Stimulated activated naive CD8-positive, alpha-beta T cell treated with anti-CD3 and anti-CD28 coated beads, Interleukin-15, amount 100 ng/mL, for 72 hours (primary cell): ENCODE results near the gene SEMA6B.
"Not testable (repeated sequence)": the region's sequence is repeated elsewhere in the genome, so short reads cannot be mapped to it uniquely, and the experiment has no call there.

Experiments
- ATAC-seq: fragments of 150-1000 bp; cut with Tn5 transposase; 2 replicates; pipeline ENCODE4 v1.10.0; 2021; ENCODE audit warnings: mild to moderate bottlenecking, moderate library complexity
- DNase-seq, 2 donors: peaks; one replicate each; pipeline ENCODE4 v3.0.0; 2021 to 2022
- H3K27ac Mint-ChIP-seq, 2 donors: one replicate each; pipeline ENCODE4 v1.8.0; 2022; ENCODE audit warnings: mild to moderate bottlenecking in 2 of 2, mixed read lengths in 2 of 2, moderate library complexity in 2 of 2
- H3K27me3 Mint-ChIP-seq: one replicate; pipeline ENCODE4 v1.8.0; 2022; ENCODE audit warnings: mixed read lengths
- H3K4me1 Mint-ChIP-seq: one replicate; pipeline ENCODE4 v1.8.0; 2022; ENCODE audit warnings: mild to moderate bottlenecking, mixed read lengths
- H3K4me3 Mint-ChIP-seq, 2 donors: one replicate each; pipeline ENCODE4 v1.8.0; 2022; ENCODE audit warnings: mild to moderate bottlenecking in 2 of 2, mixed read lengths in 2 of 2, moderate library complexity in 1 of 2
- H3K9me3 Mint-ChIP-seq, 2 donors: one replicate each; pipeline ENCODE4 v1.8.0; 2022; ENCODE audit warnings: mixed read lengths in 2 of 2

The SEMA6B gene

GRCh38 chr19:4547303-4548237 lies 11.9 kb downstream of the SEMA6B start:
- no peak overlapping the region for H3K4me3 Mint-ChIP-seq
- no peak for DNase-seq
- H3K4me1 Mint-ChIP-seq, result no peaks in the 10 kb centered on the region
- no peak for ATAC-seq
- no peaks in the 10 kb centered on the region for H3K27me3 Mint-ChIP-seq
- H3K9me3 Mint-ChIP-seq, result no peaks in the 10 kb centered on the region
- no peak overlapping the region for H3K27ac Mint-ChIP-seq

- Mint-ChIP-seq H3K4me3 (no peak overlapping the region), H3K27ac (no peak overlapping the region), H3K27me3 (peaks cover 10% of the 10 kb centered on the region), H3K4me1 (peaks cover 18% of the 10 kb centered on the region), H3K9me3 (no peaks in the 10 kb centered on the region)
- DNase-seq, result no peak
- ATAC-seq, result peak; percentile 60
These were observed 15.4 kb downstream of the SEMA6B start for GRCh38 chr19:4543842-4544647.

GRCh38 chr19:4542896-4543841 lies 16.3 kb downstream of the SEMA6B start:
- H3K27me3 Mint-ChIP-seq, result peaks cover 15% of the 10 kb centered on the region
- H3K27ac Mint-ChIP-seq, result no peak overlapping the region
- ATAC-seq (peak; percentile 59), DNase-seq (no peak)
- H3K4me1 Mint-ChIP-seq, result peaks cover 22% of the 10 kb centered on the region
- no peaks in the 10 kb centered on the region for H3K9me3 Mint-ChIP-seq
- H3K4me3 Mint-ChIP-seq, result no peak overlapping the region

- H3K4me1 Mint-ChIP-seq, result peaks cover 22% of the 10 kb centered on the region
- not testable (repeated sequence) for H3K27ac Mint-ChIP-seq, H3K9me3 Mint-ChIP-seq, H3K4me3 Mint-ChIP-seq, ATAC-seq, DNase-seq
- peaks cover 15% of the 10 kb centered on the region for H3K27me3 Mint-ChIP-seq
These were observed 17.7 kb downstream of the SEMA6B start for GRCh38 chr19:4541806-4542145.

- Mint-ChIP-seq H3K27ac (no peak overlapping the region), H3K4me1 (peaks cover 22% of the 10 kb centered on the region), H3K9me3 (no peaks in the 10 kb centered on the region), H3K27me3 (peaks cover 15% of the 10 kb centered on the region), H3K4me3 (no peak overlapping the region)
- DNase-seq (no peak), ATAC-seq (no peak)
These were observed 18.2 kb downstream of the SEMA6B start for GRCh38 chr19:4541114-4541805.

GRCh38 chr19:4539693-4540581 lies 19.5 kb downstream of the SEMA6B start, which contains the start of gene LRG1:
Gene LRG1, minus strand, starts transcription at chr19:4540036. Its CDS starts 23 bp downstream, at chr19:4540013.
- peaks cover 26% of the 10 kb centered on the region for H3K27me3 Mint-ChIP-seq
- DNase-seq (peak in 1 of 2 donors; percentile 35), ATAC-seq (peak; percentile 61)
- H3K4me3 Mint-ChIP-seq, result peak within 1 kb of the TSS; percentile 71 to 73
- peaks cover 33% of the 10 kb centered on the region for H3K4me1 Mint-ChIP-seq
- H3K27ac Mint-ChIP-seq, result peak within 1 kb of the TSS in 1 of 2 donors; percentile 34
- no peaks in the 10 kb centered on the region for H3K9me3 Mint-ChIP-seq

GRCh38 chr19:4539169-4539692 lies 20.3 kb downstream of the SEMA6B start:
- no peak overlapping the region for H3K4me3 Mint-ChIP-seq
- no peak overlapping the region for H3K27ac Mint-ChIP-seq
- ATAC-seq (no peak), DNase-seq (no peak)
- H3K27me3 Mint-ChIP-seq, result peaks cover 26% of the 10 kb centered on the region
- peaks cover 33% of the 10 kb centered on the region for H3K4me1 Mint-ChIP-seq
- H3K9me3 Mint-ChIP-seq, result no peaks in the 10 kb centered on the region

- Mint-ChIP-seq H3K4me3 (no peak overlapping the region), H3K27me3 (peaks cover 26% of the 10 kb centered on the region), H3K27ac (no peak overlapping the region), H3K4me1 (peaks cover 33% of the 10 kb centered on the region), H3K9me3 (no peaks in the 10 kb centered on the region)
- ATAC-seq, result no peak
- DNase-seq, result no peak
These were observed 20.9 kb downstream of the SEMA6B start for GRCh38 chr19:4538601-4538954.

GRCh38 chr19:4537953-4538600 lies 21.4 kb downstream of the SEMA6B start:
- Mint-ChIP-seq H3K4me1 (peaks cover 33% of the 10 kb centered on the region), H3K9me3 (no peaks in the 10 kb centered on the region), H3K4me3 (no peak overlapping the region), H3K27ac (no peak overlapping the region), H3K27me3 (peaks cover 26% of the 10 kb centered on the region)
- no peak for ATAC-seq
- DNase-seq, result no peak

GRCh38 chr19:4536798-4537197 lies 22.7 kb downstream of the SEMA6B start:
- Mint-ChIP-seq H3K27me3 (peaks cover 26% of the 10 kb centered on the region), H3K4me1 (peaks cover 33% of the 10 kb centered on the region)

GRCh38 chr19:4534836-4535658 lies 24.4 kb downstream of the SEMA6B start, which contains the start of gene PLIN5:
Gene PLIN5, minus strand, starts transcription at chr19:4535224. Its CDS starts 1,150 bp downstream, at chr19:4534074.
- Mint-ChIP-seq H3K4me1 (peaks cover 25% of the 10 kb centered on the region), H3K27ac (no peak within 1 kb of the TSS), H3K27me3 (peaks cover 26% of the 10 kb centered on the region), H3K4me3 (peak within 1 kb of the TSS; percentile 1 to 74), H3K9me3 (no peaks in the 10 kb centered on the region)
- peak; percentile 38 to 54 for DNase-seq
- peak; percentile 78 for ATAC-seq

More at GRCh38 chr19:4536798-4537197, 22.7 kb downstream of the SEMA6B start:
- Mint-ChIP-seq H3K27ac (no peak overlapping the region), H3K9me3 (no peaks in the 10 kb centered on the region), H3K4me3 (no peak overlapping the region)
- no peak for DNase-seq
- no peak for ATAC-seq

- Mint-ChIP-seq H3K9me3 (no peaks in the 10 kb centered on the region), H3K27me3 (peaks cover 14% of the 10 kb centered on the region), H3K27ac (no peak overlapping the region), H3K4me1 (peaks cover 14% of the 10 kb centered on the region), H3K4me3 (no peak overlapping the region)
- DNase-seq, result no peak
- no peak for ATAC-seq
These were observed 25.6 kb downstream of the SEMA6B start for GRCh38 chr19:4533835-4534424.
